ENCODE measurements around the gene ZFPL1. TPM values are rescaled to one million over a fixed set of nuclear protein-coding genes. Genes with fewer than 3 reads are reported as not detected.

Gene ZFPL1
- total RNA-seq, 4 donors from 2014 or later, result 34.1 to 58.5 (median 41.9) TPM

DNA sequence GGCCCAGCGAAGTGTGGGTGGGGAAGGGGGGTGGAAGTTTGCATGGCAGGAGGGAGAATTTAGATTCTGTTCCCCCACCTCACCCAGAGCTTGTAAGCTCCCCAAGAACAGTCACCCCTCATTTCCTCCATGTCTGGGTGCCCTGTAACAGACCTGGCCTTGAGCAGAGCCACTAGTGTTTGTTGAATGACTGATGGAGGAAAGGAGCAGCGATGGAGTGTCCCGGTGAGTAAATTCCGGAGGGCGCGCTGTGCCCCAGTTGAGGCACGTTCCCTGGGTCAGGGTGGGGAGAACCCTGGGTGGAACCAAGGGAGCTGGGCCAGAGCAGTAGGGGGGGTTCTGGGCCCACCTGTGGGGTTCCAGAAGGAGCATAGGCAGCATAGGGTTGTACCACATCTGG is 26.5 kb upstream of the ZFPL1 start:
- Histone ChIP-seq H3K27ac (no peak overlapping the region), H3K36me3 (no peaks in the 10 kb centered on the region), H3K4me1 (no peaks in the 10 kb centered on the region), H3K9me3 (no peaks in the 10 kb centered on the region), H3K27me3 (no peaks in the 10 kb centered on the region), H3K4me3 (no peak overlapping the region)
- TF ChIP-seq POLR2AphosphoS5 (IDR thresholded peaks at IDR 0.05) (no peak), POLR2A (IDR thresholded peaks at IDR 0.05) (no peak), EP300 (IDR thresholded peaks at IDR 0.05) (no peak)
- TF ChIP-seq, protein P1, sequence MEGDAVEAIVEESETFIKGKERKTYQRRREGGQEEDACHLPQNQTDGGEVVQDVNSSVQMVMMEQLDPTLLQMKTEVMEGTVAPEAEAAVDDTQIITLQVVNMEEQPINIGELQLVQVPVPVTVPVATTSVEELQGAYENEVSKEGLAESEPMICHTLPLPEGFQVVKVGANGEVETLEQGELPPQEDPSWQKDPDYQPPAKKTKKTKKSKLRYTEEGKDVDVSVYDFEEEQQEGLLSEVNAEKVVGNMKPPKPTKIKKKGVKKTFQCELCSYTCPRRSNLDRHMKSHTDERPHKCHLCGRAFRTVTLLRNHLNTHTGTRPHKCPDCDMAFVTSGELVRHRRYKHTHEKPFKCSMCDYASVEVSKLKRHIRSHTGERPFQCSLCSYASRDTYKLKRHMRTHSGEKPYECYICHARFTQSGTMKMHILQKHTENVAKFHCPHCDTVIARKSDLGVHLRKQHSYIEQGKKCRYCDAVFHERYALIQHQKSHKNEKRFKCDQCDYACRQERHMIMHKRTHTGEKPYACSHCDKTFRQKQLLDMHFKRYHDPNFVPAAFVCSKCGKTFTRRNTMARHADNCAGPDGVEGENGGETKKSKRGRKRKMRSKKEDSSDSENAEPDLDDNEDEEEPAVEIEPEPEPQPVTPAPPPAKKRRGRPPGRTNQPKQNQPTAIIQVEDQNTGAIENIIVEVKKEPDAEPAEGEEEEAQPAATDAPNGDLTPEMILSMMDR (IDR thresholded peaks at IDR 0.05), result no peak
- no peak for DNase-seq (ENCODE audit: low spot score in 2 of 2)
- WGBS, result 93% methylated on average over 7 of the region's 7 CpGs

DNA sequence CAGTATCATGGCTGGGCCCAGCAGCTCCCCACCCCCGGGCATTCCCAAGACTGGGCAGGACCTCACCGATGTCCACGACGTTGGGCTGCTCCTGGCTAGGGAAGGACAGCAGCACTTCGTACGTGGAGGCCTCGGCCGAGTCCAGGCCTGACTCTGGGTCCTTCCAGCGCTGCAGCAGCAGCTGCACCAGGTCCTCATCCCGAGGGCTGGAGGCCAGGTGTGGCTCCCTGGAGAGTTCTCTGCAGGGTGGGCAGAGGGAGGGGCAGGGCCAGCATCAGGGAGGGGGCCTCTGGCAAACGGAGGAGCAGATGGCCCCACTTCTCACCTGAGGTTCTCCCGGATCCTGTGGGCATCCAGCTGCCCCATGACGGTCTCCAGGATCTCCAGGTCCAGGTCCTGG is 26.0 kb upstream of the ZFPL1 start:
- H3K4me3 ChIP-seq, result no peak overlapping the region
- H3K27me3 ChIP-seq, result no peaks in the 10 kb centered on the region
- no peak for DNase-seq (ENCODE audit: low spot score in 2 of 2)
- no peaks in the 10 kb centered on the region for H3K4me1 ChIP-seq
- no peaks in the 10 kb centered on the region for H3K36me3 ChIP-seq
- no peak overlapping the region for H3K27ac ChIP-seq
- 80% methylated on average over 1 of the region's 13 CpGs for WGBS
- no peaks in the 10 kb centered on the region for H3K9me3 ChIP-seq
- TF ChIP-seq POLR2AphosphoS5 (IDR thresholded peaks at IDR 0.05), result no peak
- TF ChIP-seq, protein P1 (IDR thresholded peaks at IDR 0.05), result no peak
- no peak for TF ChIP-seq POLR2A (IDR thresholded peaks at IDR 0.05)
- no peak for TF ChIP-seq EP300 (IDR thresholded peaks at IDR 0.05)

DNA sequence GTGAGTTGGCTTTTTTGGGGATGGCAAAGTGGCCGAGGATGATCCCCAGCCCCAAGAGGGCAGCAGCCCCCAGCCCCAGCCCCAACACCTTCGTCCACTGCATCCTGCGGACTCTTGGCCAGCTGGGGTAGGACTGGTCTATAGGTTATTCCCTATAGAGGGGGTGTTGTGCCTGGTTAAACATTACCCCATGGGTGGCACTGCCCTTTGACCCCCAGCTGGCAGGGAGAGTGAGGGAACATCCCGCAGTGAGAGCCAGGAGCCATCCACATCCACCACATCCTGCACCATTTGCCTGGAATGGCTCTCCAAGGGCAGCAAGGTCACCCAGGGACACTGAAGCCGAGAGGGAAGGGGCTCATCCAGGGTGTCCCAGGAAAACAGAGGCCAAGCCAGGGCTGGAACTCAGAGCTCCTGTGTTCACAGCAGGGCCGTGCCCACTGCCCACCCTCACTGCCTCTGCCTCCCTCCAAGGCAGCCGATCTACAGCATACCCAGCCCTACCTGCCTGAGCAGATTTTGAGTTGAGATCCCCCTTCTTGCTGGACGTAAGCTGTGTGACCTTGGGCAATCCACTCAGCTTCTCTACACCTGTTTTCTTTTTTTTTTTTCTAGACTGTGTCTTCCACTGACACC is 25.5 kb upstream of the ZFPL1 start, which contains the start of gene NAALADL1:
TSS of gene NAALADL1 (minus strand) at position 135 of the 636 bp plus-strand sequence. CDS start at position 103, 32 bp downstream.
- Histone ChIP-seq H3K27me3 (no peaks in the 10 kb centered on the region), H3K4me1 (no peaks in the 10 kb centered on the region), H3K27ac (no peak within 1 kb of the TSS), H3K36me3 (no peaks in the 10 kb centered on the region), H3K4me3 (no peak within 1 kb of the TSS), H3K9me3 (no peaks in the 10 kb centered on the region)
- WGBS, result 91% methylated on average over 4 of the region's 8 CpGs
- TF ChIP-seq, protein P1 (IDR thresholded peaks at IDR 0.05), result no peak
- no peak for TF ChIP-seq POLR2A (IDR thresholded peaks at IDR 0.05)
- TF ChIP-seq POLR2AphosphoS5 (IDR thresholded peaks at IDR 0.05), result no peak
- no peak for TF ChIP-seq EP300 (IDR thresholded peaks at IDR 0.05)
- DNase-seq (ENCODE audit: low spot score in 2 of 2), result no peak

DNA sequence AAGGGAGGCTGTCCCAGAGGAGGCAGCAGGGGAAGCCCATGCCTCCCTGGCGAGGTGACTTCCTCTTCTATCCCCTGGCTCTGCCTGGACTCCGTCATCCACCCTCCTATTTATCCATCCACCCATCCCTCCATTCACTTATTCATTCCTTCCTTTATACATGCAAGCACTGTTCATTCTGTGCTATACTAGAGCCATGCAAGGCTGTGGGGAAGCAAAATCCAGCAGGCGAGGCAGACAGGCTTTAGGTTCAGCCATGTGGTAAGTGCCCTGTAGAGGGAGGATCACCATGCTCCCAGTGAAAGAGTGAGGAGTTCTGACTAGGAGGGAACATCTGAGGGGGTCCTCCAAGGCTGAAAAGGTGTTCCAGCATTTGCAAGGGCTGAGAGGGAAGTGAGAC is 24.5 kb upstream of the ZFPL1 start:
- no peaks in the 10 kb centered on the region for H3K9me3 ChIP-seq
- no peaks in the 10 kb centered on the region for H3K36me3 ChIP-seq
- TF ChIP-seq POLR2AphosphoS5 (IDR thresholded peaks at IDR 0.05) (no peak), POLR2A (IDR thresholded peaks at IDR 0.05) (no peak), EP300 (IDR thresholded peaks at IDR 0.05) (no peak)
- TF ChIP-seq, protein P1 (IDR thresholded peaks at IDR 0.05), result no peak
- 49% methylated on average over 3 of the region's 3 CpGs for WGBS
- H3K27ac ChIP-seq, result no peak overlapping the region
- no peak for DNase-seq (ENCODE audit: low spot score in 2 of 2)
- H3K27me3 ChIP-seq, result no peaks in the 10 kb centered on the region
- no peaks in the 10 kb centered on the region for H3K4me1 ChIP-seq
- no peak overlapping the region for H3K4me3 ChIP-seq

DNA sequence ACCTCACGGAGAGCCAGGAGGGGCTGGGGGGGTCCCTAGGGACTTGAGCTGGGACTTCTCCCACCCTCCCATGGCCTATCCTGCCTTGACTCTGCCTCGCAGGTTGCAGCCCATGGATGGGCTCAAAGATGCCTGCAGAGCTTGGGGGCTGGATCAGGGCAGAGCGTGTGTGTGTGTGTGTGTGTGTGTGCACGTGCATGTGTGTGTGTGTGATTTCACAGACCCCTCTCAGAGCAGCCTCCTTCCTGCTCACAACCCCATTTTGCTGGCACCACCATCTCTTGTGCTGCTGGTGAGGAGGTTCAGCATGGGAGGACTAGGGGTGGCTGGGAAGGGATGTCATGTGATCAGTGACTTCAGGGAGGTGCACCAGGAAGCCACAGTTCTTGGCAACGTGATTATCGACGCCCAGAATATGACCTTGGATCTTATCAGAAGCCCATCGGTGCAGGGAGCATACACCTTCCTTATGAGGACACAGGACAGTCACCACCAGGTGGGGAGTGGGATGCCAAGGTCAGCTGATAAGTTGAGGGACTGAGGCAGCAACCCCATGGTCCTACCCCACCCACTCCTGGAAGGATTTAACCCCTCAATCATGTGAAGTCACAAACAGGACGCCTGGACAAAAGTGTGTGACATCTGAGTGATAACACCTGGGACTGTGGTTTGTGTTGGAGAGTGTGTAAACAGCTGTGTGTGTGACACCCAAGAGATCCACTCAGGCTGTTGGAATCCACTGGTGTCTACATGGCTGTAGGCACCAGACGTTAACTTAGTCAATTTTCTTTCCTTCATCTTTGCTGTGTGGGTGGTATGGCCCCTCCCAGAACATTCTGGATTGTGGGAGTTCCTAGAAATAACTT is 23.8 kb upstream of the ZFPL1 start:
- Histone ChIP-seq H3K4me1 (no peaks in the 10 kb centered on the region), H3K27me3 (no peaks in the 10 kb centered on the region), H3K27ac (no peak overlapping the region), H3K4me3 (no peak overlapping the region), H3K9me3 (no peaks in the 10 kb centered on the region), H3K36me3 (no peaks in the 10 kb centered on the region)
- DNase-seq (ENCODE audit: low spot score in 2 of 2), result no peak
- WGBS, result 45% methylated on average over 4 of the region's 10 CpGs
- no peak for TF ChIP-seq EP300 (IDR thresholded peaks at IDR 0.05)
- no peak for TF ChIP-seq POLR2AphosphoS5 (IDR thresholded peaks at IDR 0.05)
- no peak for TF ChIP-seq POLR2A (IDR thresholded peaks at IDR 0.05)
- TF ChIP-seq, protein P1 (IDR thresholded peaks at IDR 0.05), result no peak
